Activated T-cell treated with anti-CD3 and anti-CD28 coated beads for 1 hour (primary cell): Measurements from ENCODE around the gene HOXB4.
"Not testable (repeated sequence)": the region's sequence is repeated elsewhere in the genome, so short reads cannot be mapped to it uniquely, and the experiment has no call there.

Source experiments
- DNase-seq: peaks from one replicate; pipeline ENCODE4 v3.0.0-alpha.2; 2020; ENCODE audit warnings: low read depth

HOXB4 gene

GRCh38 chr17:48546924-48547807 is 31.0 kb downstream of the HOXB4 start:
- DNase-seq: no peak

DNA sequence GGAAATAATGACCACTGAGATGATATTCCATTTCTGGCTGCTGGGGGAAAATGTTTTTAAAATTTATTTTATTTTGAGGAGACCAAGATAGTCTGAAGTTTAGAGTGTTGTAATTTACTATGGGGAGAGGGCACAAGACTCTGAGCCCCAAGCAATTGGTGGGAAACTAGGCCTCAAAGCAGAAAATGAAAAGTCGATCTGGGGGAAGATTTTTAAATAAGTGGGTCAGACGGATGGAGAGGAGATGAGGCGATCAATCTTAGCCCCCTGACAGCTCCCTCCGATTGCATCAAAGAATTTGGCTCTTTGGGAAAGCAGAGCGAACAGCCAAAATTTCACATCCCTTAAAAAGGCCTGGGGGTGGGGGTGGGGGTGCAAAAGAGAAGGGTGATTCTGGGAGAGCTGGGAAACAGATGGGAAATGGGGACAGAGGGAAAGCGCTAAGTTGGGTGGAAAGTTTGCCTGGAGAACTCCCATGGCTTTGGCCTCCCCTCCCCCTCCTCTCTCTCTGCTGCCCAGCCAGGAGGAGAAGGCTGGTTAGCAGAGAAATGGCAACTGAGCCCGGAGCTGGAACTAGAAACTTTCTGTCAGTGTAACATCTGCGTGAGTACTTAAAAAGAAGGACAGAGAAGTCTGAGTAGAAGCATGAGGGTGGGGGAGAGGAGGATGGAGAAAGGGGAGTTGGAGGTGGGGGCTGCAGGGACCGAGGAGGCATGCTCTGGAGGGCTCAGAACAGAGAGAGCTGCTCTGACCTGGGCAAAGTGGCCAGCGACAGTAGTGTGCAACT is 31.8 kb downstream of the HOXB4 start:
- DNase-seq: no peak

GRCh38 chr17:48545539-48545938 is 32.6 kb downstream of the HOXB4 start:
- no peak for DNase-seq

- no peak for DNase-seq
These were observed 33.2 kb downstream of the HOXB4 start, which contains the start of gene HOXB2 for GRCh38 chr17:48545022-48545375. TSS of gene HOXB2 (minus strand) at chr17:48545109. CDS start at chr17:48544911, 198 bp downstream.

- DNase-seq: peak; percentile 23
These were observed 33.7 kb downstream of the HOXB4 start for GRCh38 chr17:48544349-48545021.

GRCh38 chr17:48543854-48544348 is 34.2 kb downstream of the HOXB4 start:
- no peak for DNase-seq

DNA sequence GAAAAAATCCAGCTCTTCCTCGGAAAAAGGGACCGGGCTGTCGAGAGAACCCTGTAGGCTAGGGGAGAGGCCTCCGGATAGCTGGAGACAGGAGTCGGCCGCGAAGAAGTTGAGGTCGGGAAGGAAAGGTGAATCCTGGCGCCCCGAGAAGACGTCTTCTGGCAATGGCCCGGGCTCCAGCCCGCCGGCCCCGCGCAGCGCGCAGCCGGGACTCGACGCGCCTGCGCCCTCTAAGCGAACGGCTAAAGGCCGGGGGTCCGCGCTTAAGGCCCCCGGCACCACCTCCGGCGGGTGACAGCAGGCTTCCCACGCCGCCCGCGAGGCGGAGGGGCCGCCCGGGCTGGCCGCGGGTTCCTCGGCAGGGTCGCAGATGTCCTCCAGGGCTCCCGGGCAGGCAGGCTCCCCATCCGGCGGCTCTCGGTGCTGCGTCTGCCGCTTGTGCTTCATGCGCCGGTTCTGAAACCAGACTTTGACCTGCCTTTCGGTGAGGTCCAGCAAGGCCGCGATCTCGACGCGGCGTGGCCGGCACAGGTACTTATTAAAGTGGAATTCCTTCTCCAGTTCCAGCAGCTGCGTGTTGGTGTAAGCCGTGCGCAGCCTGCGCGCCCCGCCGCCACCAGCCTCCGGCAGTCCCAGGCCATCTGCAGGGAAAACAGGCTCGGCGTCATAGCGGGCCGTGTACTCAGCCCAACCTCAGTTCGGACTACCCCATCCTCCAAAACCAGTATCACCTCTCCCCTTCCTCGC is 34.9 kb downstream of the HOXB4 start:
- peak; percentile 43 for DNase-seq

GRCh38 chr17:48542698-48543106 is 35.4 kb downstream of the HOXB4 start:
- DNase-seq: no peak

- peak; percentile 20 for DNase-seq
These were observed 36.0 kb downstream of the HOXB4 start for GRCh38 chr17:48542114-48542656.

DNA sequence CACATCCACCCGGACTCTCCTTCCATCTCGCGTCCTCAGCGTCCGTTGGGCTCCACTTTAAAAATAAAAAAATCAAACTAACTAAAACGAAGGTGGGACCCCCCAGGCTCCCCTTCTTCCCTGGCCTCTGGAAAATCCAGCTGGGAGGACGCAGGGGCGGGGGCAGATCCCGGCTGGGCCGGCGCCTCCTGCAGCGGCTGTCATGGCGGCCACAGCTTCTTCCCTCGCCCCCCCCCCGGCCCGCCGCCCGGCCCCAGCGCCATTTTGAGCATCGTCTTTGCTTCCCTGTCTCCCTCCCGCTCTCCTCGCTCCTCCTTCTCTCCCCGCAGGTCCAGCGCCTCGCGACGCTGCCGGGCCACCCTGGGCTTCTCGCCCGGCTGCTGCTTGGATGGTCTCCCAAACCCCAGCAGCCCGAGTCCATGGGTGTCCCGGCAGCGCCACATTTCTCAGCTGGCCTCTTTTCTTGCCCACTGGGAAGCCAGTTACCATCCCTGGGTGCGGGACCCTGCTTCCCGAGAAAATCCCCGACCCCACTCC is 36.5 kb downstream of the HOXB4 start:
- DNase-seq: peak; percentile 37

GRCh38 chr17:48541036-48541576 is 37.0 kb downstream of the HOXB4 start:
- DNase-seq: no peak

GRCh38 chr17:48540213-48540612 is 37.9 kb downstream of the HOXB4 start:
- no peak for DNase-seq

DNA sequence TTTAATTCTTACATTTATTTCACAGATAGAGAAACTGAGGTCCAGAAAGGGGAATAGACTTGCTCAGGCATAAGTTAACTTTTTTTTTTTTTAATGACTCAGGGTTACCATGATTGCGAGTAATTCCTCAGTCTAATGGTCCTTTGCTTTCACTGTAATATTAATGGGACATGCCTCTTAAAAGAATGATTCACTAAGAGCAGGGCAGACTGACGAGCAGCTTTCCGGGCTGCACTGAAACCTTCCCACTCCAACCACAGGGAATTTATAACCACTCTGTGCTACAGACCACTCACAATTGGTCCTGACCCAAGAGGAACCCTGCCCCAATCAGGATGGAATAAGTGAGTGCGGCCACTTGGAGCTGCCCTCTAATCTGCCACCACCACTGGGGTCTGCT is 39.0 kb downstream of the HOXB4 start:
- no peak for DNase-seq

- DNase-seq: no peak
These were observed 40.8 kb downstream of the HOXB4 start for GRCh38 chr17:48537316-48537715.

GRCh38 chr17:48535793-48536559 is 42.2 kb downstream of the HOXB4 start:
- DNase-seq: not testable (repeated sequence)

DNA sequence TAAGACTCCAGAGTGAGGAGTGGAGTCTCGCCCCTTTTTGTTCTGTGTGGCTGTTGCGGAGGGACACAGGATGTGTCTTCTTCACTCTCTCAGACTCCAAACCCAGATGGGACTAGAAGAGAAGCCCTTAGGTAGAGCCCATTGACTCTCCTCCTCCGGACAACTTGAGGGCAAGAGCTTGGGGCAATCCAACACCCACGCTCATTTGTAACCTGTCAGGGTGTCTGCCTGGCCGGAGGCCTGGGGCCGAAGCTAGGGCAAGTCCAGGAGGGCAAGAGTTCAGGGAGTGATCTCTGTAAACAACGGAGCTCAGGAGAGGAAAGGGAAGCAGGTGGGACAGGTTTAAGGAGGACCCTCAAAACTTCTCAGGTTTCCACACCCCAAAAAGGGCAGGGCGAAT is 45.9 kb downstream of the HOXB4 start:
- DNase-seq: no peak

DNA sequence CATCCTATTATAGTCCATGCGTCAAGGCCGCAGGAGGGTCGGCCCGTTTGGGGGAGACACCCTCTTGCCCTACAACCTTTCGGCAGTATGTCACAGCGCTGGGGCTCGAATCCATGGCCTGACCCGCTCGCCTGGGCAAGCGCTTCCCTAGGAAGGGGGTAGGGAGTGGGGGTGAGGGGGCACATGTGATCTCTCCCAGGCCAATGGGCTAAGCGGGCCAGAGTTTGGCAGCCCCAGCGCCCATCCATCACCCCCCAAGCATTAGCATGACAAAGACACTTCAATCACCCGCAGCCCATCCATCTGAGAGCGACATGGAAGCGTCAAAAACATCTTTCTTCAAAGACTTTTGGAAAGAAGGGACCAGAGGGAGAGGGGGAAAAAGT is 47.3 kb downstream of the HOXB4 start, which contains the start of gene HOXB1:
Gene HOXB1, minus strand, starts transcription at position 125 of the 386 bp plus-strand sequence. Its CDS starts 107 bp downstream, at position 18.
- no peak for DNase-seq

- no peak for DNase-seq
These were observed 47.8 kb downstream of the HOXB4 start for GRCh38 chr17:48530208-48530886.

- no peak for DNase-seq
These were observed 48.5 kb downstream of the HOXB4 start for GRCh38 chr17:48529683-48530009.
